Measurements from ENCODE around the gene PRR36. TPM values are rescaled to one million over a fixed set of nuclear protein-coding genes. Genes with fewer than 3 reads are reported as not detected.
A peak's percentile ranks its signal among the peaks of the same experiment; 100 is the strongest.
"Not testable (repeated sequence)": the region's sequence is repeated elsewhere in the genome, so short reads cannot be mapped to it uniquely, and the experiment has no call there.

Gene PRR36
- total RNA-seq, 1 donor from 2014 or later, result 0.15 TPM

GRCh38 chr19:7902796-7903243 lies 28.6 kb upstream of the PRR36 start:
- intact Hi-C loops (cut with micrococcal nuclease), result no loop called here
- ATAC-seq (no peak), DNase-seq (no peak)

- no peak for ATAC-seq
- no peak for DNase-seq
- intact Hi-C loops (cut with micrococcal nuclease), result no loop called here
These were observed 27.1 kb upstream of the PRR36 start for GRCh38 chr19:7901337-7901736.

- DNase-seq (no peak), ATAC-seq (no peak)
- intact Hi-C loops (cut with micrococcal nuclease), result no loop called here
These were observed 26.7 kb upstream of the PRR36 start for GRCh38 chr19:7900931-7901330.

GRCh38 chr19:7900401-7900870 lies 26.2 kb upstream of the PRR36 start:
- intact Hi-C loops (cut with micrococcal nuclease), result no loop called here
- ATAC-seq, result no peak
- DNase-seq, result no peak

GRCh38 chr19:7899751-7900378 lies 25.7 kb upstream of the PRR36 start:
- ATAC-seq (no peak), DNase-seq (no peak)
- intact Hi-C loops (cut with micrococcal nuclease), result no loop called here

- no peak for DNase-seq
- ATAC-seq, result no peak
These were observed 24.8 kb upstream of the PRR36 start for GRCh38 chr19:7898967-7899366.

GRCh38 chr19:7897292-7897691 lies 23.1 kb upstream of the PRR36 start:
- intact Hi-C loops (cut with micrococcal nuclease), result no loop called here
- DNase-seq (no peak), ATAC-seq (no peak)

More at GRCh38 chr19:7898967-7899366, 24.8 kb upstream of the PRR36 start:
- intact Hi-C loops (cut with micrococcal nuclease), result no loop called here

GRCh38 chr19:7895565-7895964 lies 21.4 kb upstream of the PRR36 start:
- DNase-seq (no peak), ATAC-seq (no peak)
- intact Hi-C loops (cut with micrococcal nuclease), result no loop called here

- intact Hi-C loops (cut with micrococcal nuclease), result no loop called here
- ATAC-seq, result no peak
These were observed 20.6 kb upstream of the PRR36 start for GRCh38 chr19:7894612-7895309.

GRCh38 chr19:7893362-7894101 lies 19.3 kb upstream of the PRR36 start:
- ATAC-seq; intact Hi-C loops (cut with micrococcal nuclease); DNase-seq: not testable (repeated sequence)

More at GRCh38 chr19:7894612-7895309, 20.6 kb upstream of the PRR36 start:
- DNase-seq, result no peak

- ATAC-seq (no peak), DNase-seq (no peak)
- intact Hi-C loops (cut with micrococcal nuclease), result no loop called here
These were observed 14.6 kb upstream of the PRR36 start for GRCh38 chr19:7888826-7889217.

- intact Hi-C loops (cut with micrococcal nuclease), result no loop called here
- peak; percentile 65 for DNase-seq
- peak; percentile 94 for ATAC-seq
These were observed 14.1 kb upstream of the PRR36 start, which contains the start of gene LRRC8E for GRCh38 chr19:7888145-7888825. TSS of gene LRRC8E (plus strand) at chr19:7888510. CDS start at chr19:7895604, 7,094 bp downstream.

- DNase-seq, result no peak
- no peak for ATAC-seq
- intact Hi-C loops (cut with micrococcal nuclease), result no loop called here
These were observed 13.4 kb upstream of the PRR36 start for GRCh38 chr19:7887408-7888144.

GRCh38 chr19:7885818-7886217 lies 11.6 kb upstream of the PRR36 start:
- intact Hi-C loops (cut with micrococcal nuclease), result no loop called here
- no peak for ATAC-seq
- DNase-seq, result no peak

- no peak for ATAC-seq
- intact Hi-C loops (cut with micrococcal nuclease), result no loop called here
- DNase-seq, result no peak
These were observed 9.8 kb upstream of the PRR36 start for GRCh38 chr19:7883796-7884570.

GRCh38 chr19:7883105-7883504 lies 8.9 kb upstream of the PRR36 start:
- ATAC-seq, result no peak
- DNase-seq, result no peak
- intact Hi-C loops (cut with micrococcal nuclease), result no loop called here

GRCh38 chr19:7881910-7882309 lies 7.7 kb upstream of the PRR36 start:
- ATAC-seq (no peak), DNase-seq (no peak)
- intact Hi-C loops (cut with micrococcal nuclease), result no loop called here

- intact Hi-C loops (cut with micrococcal nuclease), result no loop called here
- DNase-seq (no peak), ATAC-seq (no peak)
These were observed 5.6 kb upstream of the PRR36 start for GRCh38 chr19:7879836-7880235.

Measured in left ventricle myocardium superior (tissue), 1 donor.